ENCODE measurements around the gene SRPRB. TPM values are rescaled to one million over a fixed set of nuclear protein-coding genes. Genes with fewer than 3 reads are reported as not detected.

The SRPRB gene
- total and polyA plus RNA-seq, 3 donors from 2014 or later: 35.9 to 104 (median 42.7) TPM

GRCh38 chr3:133832802-133833144 is 27.2 kb downstream of the SRPRB start:
- DNase-seq: no peak
- TF ChIP-seq, protein P1, sequence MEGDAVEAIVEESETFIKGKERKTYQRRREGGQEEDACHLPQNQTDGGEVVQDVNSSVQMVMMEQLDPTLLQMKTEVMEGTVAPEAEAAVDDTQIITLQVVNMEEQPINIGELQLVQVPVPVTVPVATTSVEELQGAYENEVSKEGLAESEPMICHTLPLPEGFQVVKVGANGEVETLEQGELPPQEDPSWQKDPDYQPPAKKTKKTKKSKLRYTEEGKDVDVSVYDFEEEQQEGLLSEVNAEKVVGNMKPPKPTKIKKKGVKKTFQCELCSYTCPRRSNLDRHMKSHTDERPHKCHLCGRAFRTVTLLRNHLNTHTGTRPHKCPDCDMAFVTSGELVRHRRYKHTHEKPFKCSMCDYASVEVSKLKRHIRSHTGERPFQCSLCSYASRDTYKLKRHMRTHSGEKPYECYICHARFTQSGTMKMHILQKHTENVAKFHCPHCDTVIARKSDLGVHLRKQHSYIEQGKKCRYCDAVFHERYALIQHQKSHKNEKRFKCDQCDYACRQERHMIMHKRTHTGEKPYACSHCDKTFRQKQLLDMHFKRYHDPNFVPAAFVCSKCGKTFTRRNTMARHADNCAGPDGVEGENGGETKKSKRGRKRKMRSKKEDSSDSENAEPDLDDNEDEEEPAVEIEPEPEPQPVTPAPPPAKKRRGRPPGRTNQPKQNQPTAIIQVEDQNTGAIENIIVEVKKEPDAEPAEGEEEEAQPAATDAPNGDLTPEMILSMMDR (IDR thresholded peaks at IDR 0.05): no peak
- TF ChIP-seq POLR2A (IDR thresholded peaks at IDR 0.05): no peak
- Histone ChIP-seq H3K36me3 (ENCODE audit: low read depth, missing control alignments) (no peaks in the 10 kb centered on the region), H3K4me3 (no peak overlapping the region), H3K9me3 (no peaks in the 10 kb centered on the region), H3K27ac (no peak overlapping the region), H3K4me1 (no peaks in the 10 kb centered on the region), H3K27me3 (no peaks in the 10 kb centered on the region)
- intact Hi-C loops (cut with DNase I; ENCODE audit: low total_unique reads): no loop called here
- 94 to 100% methylated on average over 1 to 10 of the region's 10 CpGs for WGBS, 2 donors

GRCh38 chr3:133833267-133833666 is 27.7 kb downstream of the SRPRB start:
- Histone ChIP-seq H3K9me3 (no peaks in the 10 kb centered on the region), H3K27me3 (no peaks in the 10 kb centered on the region), H3K36me3 (ENCODE audit: low read depth, missing control alignments) (no peaks in the 10 kb centered on the region), H3K27ac (no peak overlapping the region), H3K4me3 (no peak overlapping the region), H3K4me1 (no peaks in the 10 kb centered on the region)
- TF ChIP-seq POLR2A (IDR thresholded peaks at IDR 0.05): no peak
- TF ChIP-seq, protein P1 (IDR thresholded peaks at IDR 0.05): no peak
- 94% methylated on average over 5 of the region's 5 CpGs; no CpG with 5 or more reads in 1 of the 2 donors for WGBS, 2 donors
- no peak for DNase-seq
- intact Hi-C loops (cut with DNase I; ENCODE audit: low total_unique reads): no loop called here

DNA sequence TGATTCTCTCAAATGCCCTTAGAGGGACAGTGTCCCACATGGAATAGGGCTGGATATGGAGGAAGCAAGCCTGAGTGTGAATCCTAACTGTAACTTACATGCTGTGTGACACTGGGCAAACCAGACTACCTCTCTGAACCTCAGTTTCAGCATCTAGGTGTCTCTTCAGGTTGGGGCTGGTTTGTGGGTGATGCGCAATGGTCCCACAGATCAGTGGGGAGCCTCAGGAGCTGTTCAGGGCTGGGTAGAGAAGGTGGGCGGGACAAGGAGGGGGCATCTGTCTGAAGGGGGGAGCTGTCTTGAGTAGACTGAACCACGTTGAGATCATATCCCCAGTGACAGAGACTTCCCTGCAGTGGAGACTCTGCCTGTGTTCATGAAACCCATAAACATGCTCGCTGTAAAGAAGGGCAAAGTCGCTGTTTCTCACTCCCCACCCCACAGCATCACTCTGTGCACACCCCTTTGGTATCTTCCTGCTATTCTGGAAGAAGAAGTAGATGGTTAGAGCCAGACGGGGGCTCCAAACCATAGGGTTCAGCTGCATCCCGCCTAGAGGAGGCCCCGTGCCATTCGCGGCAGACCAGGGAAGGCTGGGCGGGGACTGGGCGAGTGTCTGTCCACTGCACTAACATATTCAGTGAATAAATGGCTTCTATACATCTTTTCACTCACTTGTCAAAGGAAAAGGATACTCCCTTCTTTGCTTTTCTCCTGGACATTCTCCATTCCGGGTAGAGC is 28.4 kb downstream of the SRPRB start:
- Histone ChIP-seq H3K27ac (no peak overlapping the region), H3K4me3 (no peak overlapping the region), H3K27me3 (no peaks in the 10 kb centered on the region), H3K9me3 (no peaks in the 10 kb centered on the region), H3K4me1 (no peaks in the 10 kb centered on the region), H3K36me3 (ENCODE audit: low read depth, missing control alignments) (no peaks in the 10 kb centered on the region)
- 90 to 91% methylated on average over 13 of the region's 13 CpGs for WGBS, 2 donors
- intact Hi-C loops (cut with DNase I; ENCODE audit: low total_unique reads): no loop called here
- TF ChIP-seq, protein P1 (IDR thresholded peaks at IDR 0.05): no peak
- no peak for TF ChIP-seq POLR2A (IDR thresholded peaks at IDR 0.05)
- no peak for DNase-seq

DNA sequence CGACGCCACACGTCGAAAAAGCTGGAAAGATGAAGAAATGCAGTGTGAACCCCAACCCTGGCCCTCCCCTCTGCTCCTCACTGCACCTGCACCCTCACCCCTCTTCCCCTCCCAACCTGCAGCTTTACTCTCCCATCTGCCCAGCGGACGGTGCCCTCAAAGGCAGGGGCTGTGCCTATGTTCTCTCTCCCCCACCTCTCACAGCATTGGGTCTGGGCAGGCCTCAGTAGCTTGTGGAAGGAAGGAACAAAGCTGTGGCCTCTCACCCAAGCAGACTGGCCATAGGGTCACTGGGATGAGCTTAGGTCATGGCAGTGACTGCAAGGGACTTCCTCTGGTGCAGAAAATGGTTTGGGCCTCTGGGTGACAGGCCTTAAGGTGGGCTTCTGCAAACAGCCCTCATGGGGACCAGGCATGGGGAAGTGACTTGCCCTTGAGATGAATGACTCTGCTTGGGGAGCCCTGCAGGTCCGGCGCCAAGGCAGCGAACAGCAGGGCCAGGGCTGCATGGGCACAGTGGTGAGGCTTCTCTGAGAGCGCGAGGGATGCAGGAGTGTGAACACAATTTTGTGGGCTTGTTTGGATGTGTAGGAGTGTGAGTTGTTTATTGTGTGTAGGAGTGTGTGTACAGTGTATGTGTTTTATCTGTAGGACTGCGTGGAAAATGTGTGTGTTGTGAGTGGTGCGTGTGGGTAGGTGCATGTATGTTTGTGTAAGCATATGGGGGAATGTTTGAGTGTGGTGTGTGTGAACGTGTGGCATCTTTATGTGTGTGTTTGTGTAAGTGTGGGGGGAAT is 29.2 kb downstream of the SRPRB start:
- Histone ChIP-seq H3K27me3 (no peaks in the 10 kb centered on the region), H3K36me3 (ENCODE audit: low read depth, missing control alignments) (no peaks in the 10 kb centered on the region), H3K9me3 (no peaks in the 10 kb centered on the region), H3K4me1 (no peaks in the 10 kb centered on the region), H3K27ac (no peak overlapping the region), H3K4me3 (no peak overlapping the region)
- TF ChIP-seq, protein P1 (IDR thresholded peaks at IDR 0.05): no peak
- TF ChIP-seq POLR2A (IDR thresholded peaks at IDR 0.05): no peak
- 88 to 96% methylated on average over 14 of the region's 14 CpGs for WGBS, 2 donors
- no peak for DNase-seq
- intact Hi-C loops (cut with DNase I; ENCODE audit: low total_unique reads): no loop called here

Measured in testis (tissue), 3 donors.